ENCODE data around the gene AKAP12.
A peak's percentile ranks its signal among the peaks of the same experiment; 100 is the strongest.

DNA sequence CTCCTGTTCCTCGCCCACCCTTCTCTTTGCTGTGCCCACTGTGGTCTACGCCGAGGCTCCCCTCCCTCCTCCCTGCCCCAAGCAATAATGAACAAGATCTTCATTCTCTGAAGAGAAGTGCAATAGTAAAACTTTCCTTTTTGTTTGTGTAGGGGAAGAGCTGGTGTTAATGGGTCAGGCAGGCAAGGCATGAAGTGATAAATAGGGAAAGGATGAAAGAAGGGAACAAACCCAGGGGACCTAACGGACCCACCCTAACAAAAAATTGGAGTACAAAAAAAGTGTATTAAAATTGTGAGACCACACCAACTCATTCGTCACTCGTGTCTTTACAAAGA is 84.7 kb downstream of the AKAP12 start:
- TF ChIP-seq, protein P1, sequence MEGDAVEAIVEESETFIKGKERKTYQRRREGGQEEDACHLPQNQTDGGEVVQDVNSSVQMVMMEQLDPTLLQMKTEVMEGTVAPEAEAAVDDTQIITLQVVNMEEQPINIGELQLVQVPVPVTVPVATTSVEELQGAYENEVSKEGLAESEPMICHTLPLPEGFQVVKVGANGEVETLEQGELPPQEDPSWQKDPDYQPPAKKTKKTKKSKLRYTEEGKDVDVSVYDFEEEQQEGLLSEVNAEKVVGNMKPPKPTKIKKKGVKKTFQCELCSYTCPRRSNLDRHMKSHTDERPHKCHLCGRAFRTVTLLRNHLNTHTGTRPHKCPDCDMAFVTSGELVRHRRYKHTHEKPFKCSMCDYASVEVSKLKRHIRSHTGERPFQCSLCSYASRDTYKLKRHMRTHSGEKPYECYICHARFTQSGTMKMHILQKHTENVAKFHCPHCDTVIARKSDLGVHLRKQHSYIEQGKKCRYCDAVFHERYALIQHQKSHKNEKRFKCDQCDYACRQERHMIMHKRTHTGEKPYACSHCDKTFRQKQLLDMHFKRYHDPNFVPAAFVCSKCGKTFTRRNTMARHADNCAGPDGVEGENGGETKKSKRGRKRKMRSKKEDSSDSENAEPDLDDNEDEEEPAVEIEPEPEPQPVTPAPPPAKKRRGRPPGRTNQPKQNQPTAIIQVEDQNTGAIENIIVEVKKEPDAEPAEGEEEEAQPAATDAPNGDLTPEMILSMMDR (IDR thresholded peaks at IDR 0.05), result peak in 1 of 3 donors; percentile 6
- TF ChIP-seq POLR2A (IDR thresholded peaks at IDR 0.05) (no peak), POLR2AphosphoS5 (IDR thresholded peaks at IDR 0.05) (no peak)
